ENCODE measurements around the gene ANKAR. TPM values are rescaled to one million over a fixed set of nuclear protein-coding genes. Genes with fewer than 3 reads are reported as not detected.
"Not testable (repeated sequence)": the region's sequence is repeated elsewhere in the genome, so short reads cannot be mapped to it uniquely, and the experiment has no call there.

ANKAR gene
- total RNA-seq, 1 donor from 2014 or later = 2.0 TPM

DNA sequence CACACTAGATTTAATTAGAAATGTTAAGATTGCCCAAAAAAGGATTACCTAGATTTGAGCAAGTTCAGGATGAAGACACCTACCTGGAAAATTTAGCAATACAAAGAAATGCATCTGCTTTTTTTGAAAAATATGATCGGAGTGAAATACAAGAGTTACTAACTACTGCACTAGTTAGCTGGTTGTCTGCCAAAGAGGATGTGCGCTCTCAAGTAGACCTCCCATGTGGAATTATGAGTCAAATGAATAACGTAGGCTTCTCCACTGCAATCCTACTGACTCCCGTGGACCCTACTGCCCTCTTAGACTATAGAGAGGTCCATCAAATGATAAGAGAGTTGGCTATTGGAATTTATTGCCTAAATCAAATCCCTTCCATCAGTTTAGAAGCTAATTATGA, 2.0 kb downstream of the ANKAR start:
- no peak overlapping the region for H3K4me3 ChIP-seq (ENCODE audit: low read depth, low read length)
- TF ChIP-seq, protein P1, sequence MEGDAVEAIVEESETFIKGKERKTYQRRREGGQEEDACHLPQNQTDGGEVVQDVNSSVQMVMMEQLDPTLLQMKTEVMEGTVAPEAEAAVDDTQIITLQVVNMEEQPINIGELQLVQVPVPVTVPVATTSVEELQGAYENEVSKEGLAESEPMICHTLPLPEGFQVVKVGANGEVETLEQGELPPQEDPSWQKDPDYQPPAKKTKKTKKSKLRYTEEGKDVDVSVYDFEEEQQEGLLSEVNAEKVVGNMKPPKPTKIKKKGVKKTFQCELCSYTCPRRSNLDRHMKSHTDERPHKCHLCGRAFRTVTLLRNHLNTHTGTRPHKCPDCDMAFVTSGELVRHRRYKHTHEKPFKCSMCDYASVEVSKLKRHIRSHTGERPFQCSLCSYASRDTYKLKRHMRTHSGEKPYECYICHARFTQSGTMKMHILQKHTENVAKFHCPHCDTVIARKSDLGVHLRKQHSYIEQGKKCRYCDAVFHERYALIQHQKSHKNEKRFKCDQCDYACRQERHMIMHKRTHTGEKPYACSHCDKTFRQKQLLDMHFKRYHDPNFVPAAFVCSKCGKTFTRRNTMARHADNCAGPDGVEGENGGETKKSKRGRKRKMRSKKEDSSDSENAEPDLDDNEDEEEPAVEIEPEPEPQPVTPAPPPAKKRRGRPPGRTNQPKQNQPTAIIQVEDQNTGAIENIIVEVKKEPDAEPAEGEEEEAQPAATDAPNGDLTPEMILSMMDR (conservative IDR thresholded peaks at IDR 0.05; ENCODE audit: low read depth, low read length) = no peak
- DNase-seq (ENCODE audit: low read depth) = no peak

DNA sequence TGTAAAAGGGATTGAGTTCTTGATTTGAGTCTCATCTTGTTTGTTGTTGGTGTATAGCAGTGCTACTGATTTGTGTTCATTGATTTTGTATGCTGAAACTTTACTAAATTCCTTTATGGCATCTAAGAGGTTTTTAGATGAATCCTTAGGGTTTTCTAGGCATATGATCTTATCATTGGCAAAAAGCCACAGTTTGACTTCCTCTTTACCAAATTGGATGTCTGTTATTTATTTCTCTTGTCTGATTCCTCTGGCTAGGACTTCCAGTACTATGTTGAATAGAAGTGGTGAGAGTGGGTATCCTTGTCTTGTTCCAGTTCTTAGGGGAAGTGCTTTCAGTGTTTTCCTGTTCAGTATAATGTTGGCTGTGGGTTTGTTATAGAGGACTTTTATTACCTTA, 4.8 kb downstream of the ANKAR start:
- DNase-seq (ENCODE audit: low read depth) = no peak
- TF ChIP-seq, protein P1 (conservative IDR thresholded peaks at IDR 0.05; ENCODE audit: low read depth, low read length) = no peak
- H3K4me3 ChIP-seq (ENCODE audit: low read depth, low read length) = no peak overlapping the region

DNA sequence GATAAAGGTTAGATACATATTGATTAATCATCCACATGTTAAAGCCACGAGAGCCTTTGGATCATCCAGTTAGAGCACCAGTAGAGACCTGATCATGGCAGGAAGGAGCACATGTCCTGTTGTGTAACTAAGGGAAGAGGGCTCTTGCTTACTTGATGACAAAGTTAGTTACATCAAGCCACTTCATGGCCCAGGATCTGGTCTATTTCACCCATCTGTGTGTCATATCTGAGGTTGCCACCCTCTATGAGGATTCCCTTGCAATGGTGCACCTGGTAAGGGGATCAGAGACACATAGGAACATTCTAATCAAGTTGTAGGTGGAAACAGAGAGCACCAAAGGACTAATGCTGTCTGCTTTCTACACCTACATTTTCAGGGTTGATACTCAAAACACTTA, 6.7 kb downstream of the ANKAR start:
- TF ChIP-seq, protein P1 (conservative IDR thresholded peaks at IDR 0.05; ENCODE audit: low read depth, low read length) = no peak
- H3K4me3 ChIP-seq (ENCODE audit: low read depth, low read length) = no peak overlapping the region
- no peak for DNase-seq (ENCODE audit: low read depth)

DNA sequence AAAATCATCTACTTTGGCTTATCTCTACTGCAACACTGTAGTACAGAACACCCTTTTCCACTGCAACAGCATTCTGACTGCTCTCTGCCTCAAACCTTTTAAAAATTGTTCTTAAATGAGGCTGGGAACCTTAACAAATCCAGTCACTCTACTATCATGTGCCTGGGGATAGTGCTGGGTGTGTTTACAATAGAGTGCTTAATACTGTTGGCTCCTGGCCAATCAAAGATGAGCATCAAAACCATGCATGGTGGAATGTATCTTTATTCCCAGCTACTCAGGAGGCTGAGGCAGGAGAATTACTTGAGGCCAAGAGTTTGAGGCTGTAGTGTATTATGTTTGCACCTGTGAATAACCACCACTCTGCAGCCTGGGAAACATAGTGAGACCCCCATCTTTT, 7.4 kb downstream of the ANKAR start:
- no peak for DNase-seq (ENCODE audit: low read depth)
- TF ChIP-seq, protein P1 (conservative IDR thresholded peaks at IDR 0.05; ENCODE audit: low read depth, low read length) = no peak
- no peak overlapping the region for H3K4me3 ChIP-seq (ENCODE audit: low read depth, low read length)

DNA sequence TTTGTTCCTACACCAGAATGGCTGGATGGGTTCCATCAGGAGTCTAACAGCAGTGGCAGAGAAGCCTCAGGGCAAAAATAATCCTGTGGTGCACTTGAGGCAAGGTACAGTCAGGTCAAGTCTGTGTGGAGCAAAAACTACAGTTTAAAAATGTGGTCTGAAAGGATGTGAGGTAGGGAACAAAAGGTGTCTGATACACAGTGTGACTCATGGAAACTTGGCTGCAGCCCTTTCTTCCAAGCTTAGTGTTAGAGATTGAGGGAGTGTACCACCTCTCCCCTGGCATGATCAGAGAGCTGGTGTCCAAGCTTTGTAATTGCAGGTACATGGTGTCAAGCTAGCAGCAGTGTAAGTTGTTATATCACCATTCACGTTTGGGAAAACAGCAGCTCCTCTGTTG, 8.9 kb downstream of the ANKAR start:
- no peak overlapping the region for H3K4me3 ChIP-seq (ENCODE audit: low read depth, low read length)
- no peak for DNase-seq (ENCODE audit: low read depth)
- TF ChIP-seq, protein P1 (conservative IDR thresholded peaks at IDR 0.05; ENCODE audit: low read depth, low read length) = no peak

DNA sequence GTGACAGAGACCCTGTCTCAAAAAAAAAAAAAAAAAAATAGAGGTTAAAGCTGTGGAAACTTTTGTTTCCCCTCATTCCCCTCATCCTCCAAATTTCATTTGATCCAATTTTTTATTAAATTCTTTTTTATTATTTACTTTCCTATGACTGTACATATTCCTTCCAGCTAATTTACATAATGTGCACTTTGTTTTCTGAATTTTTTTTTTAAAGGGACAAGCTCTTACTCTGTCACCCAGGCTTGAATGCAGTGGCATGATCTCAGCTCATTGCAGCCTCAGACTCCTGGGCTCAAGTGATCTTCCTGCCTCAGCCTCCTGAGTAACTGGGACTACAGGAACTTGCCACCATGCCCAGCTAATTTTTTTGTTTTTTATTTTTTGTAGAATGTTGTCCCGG, 10.3 kb downstream of the ANKAR start:
- TF ChIP-seq, protein P1 (conservative IDR thresholded peaks at IDR 0.05; ENCODE audit: low read depth, low read length) = no peak
- DNase-seq (ENCODE audit: low read depth) = no peak
- H3K4me3 ChIP-seq (ENCODE audit: low read depth, low read length) = no peak overlapping the region

DNA sequence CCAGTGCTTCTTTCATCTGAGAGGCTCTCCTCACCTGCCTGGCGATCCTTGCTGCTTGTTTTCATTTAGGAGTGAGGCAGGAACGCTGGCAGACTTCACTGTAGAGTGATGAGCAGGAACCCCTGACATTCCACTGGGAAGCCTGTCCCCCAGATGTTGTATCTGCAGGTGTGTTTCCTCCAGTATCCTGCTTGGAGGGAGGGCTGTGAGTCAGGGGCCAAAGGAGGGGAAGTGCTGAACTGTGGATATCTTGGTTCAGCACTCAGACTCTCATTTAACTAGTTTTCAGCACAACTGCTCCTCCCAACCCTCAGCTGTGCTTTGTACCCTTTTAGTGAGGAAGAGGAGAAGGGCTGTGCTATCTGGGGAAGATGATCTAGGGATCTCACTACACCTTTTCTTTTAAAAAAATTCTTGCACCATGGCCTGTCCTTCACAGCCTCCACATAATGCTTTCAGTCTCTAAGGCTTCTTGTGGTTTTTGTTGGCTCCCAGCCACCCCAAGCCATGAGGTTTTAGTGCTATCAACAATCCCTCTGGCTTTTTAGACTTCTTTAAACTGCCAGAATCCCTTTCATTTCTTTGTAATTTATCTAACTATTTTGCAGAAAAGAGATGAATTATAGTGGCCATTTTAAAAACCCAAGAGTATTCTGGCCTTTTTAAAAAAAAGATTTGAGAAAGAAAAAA, 11.2 kb downstream of the ANKAR start:
- TF ChIP-seq, protein P1 (conservative IDR thresholded peaks at IDR 0.05; ENCODE audit: low read depth, low read length) = no peak
- H3K4me3 ChIP-seq (ENCODE audit: low read depth, low read length) = no peak overlapping the region
- no peak for DNase-seq (ENCODE audit: low read depth)

DNA sequence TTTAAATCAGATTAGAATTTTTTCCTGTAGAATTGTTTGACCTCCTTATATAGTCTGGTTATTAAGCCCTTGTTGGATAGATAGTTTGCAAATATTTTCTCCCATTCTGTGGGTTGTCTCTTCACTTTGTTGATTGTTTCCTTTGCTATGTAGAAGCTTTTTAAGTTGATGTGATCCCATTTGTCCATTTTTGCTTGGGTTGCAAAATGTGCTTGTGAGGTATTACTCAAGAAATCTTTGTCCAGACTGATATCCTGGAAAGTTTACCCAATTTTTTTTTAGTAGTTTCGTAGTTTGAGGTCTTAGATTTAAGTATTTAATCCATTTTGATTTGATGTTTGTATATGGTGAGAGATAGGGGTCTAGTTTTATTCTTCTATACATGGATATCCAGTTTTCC, 13.3 kb downstream of the ANKAR start:
- not testable (repeated sequence) for DNase-seq (ENCODE audit: low read depth); H3K4me3 ChIP-seq (ENCODE audit: low read depth, low read length)

All from epithelial cell of proximal tubule (primary cell).